HG03460 (cell line): ENCODE measurements around the gene CDIP1.

Source experiments
- ATAC-seq: cut with Tn5 transposase; IDR thresholded peaks from one replicate; pipeline ENCODE4 v1.9.1; 2021; ENCODE audit not compliant: unreplicated experiment

Gene CDIP1

GRCh38 chr16:4539716-4540284 lies 1.2 kb upstream of the CDIP1 start:
- ATAC-seq, result no peak

GRCh38 chr16:4537376-4538343 lies 913 bp downstream of the CDIP1 start:
- peak; percentile 24 for ATAC-seq

GRCh38 chr16:4536391-4537106 lies 2.0 kb downstream of the CDIP1 start:
- ATAC-seq, result no peak

- ATAC-seq, result no peak
These were observed 2.9 kb downstream of the CDIP1 start for GRCh38 chr16:4535627-4536108.

GRCh38 chr16:4534151-4534790 lies 4.3 kb downstream of the CDIP1 start:
- no peak for ATAC-seq

GRCh38 chr16:4533490-4533889 lies 5.1 kb downstream of the CDIP1 start:
- ATAC-seq, result no peak

GRCh38 chr16:4532238-4532637 lies 6.3 kb downstream of the CDIP1 start:
- no peak for ATAC-seq

GRCh38 chr16:4531811-4532210 lies 6.8 kb downstream of the CDIP1 start:
- ATAC-seq, result no peak

GRCh38 chr16:4529085-4530060 lies 9.2 kb downstream of the CDIP1 start:
- no peak for ATAC-seq

- no peak for ATAC-seq
These were observed 12.8 kb downstream of the CDIP1 start for GRCh38 chr16:4525634-4526277.

- ATAC-seq, result no peak
These were observed 13.5 kb downstream of the CDIP1 start for GRCh38 chr16:4525069-4525468.

- no peak for ATAC-seq
These were observed 14.0 kb downstream of the CDIP1 start for GRCh38 chr16:4524571-4524970.

GRCh38 chr16:4523686-4524085 lies 14.9 kb downstream of the CDIP1 start:
- no peak for ATAC-seq

GRCh38 chr16:4522051-4522581 lies 16.5 kb downstream of the CDIP1 start:
- ATAC-seq, result no peak

GRCh38 chr16:4520913-4521312 lies 17.7 kb downstream of the CDIP1 start:
- no peak for ATAC-seq

GRCh38 chr16:4519274-4520058 lies 19.1 kb downstream of the CDIP1 start:
- no peak for ATAC-seq

GRCh38 chr16:4517812-4518680 lies 20.5 kb downstream of the CDIP1 start:
- no peak for ATAC-seq
